Medulla oblongata (tissue), 1 donor: ENCODE results near the gene ANKRD30BL.
"Not testable (repeated sequence)": the region's sequence is repeated elsewhere in the genome, so short reads cannot be mapped to it uniquely, and the experiment has no call there.

Experiments used
- DNase-seq: peaks from one replicate; pipeline ENCODE4 v3.0.0-alpha.2; 2015; ENCODE audit errors: extremely low spot score

Gene ANKRD30BL

GRCh38 chr2:132161161-132162124 is at the start of gene ANKRD30BL:
ANKRD30BL (minus strand) TSS chr2:132161952; CDS start chr2:132161705, 247 bp downstream.
- DNase-seq, result not testable (repeated sequence)

GRCh38 chr2:132202866-132203265 is 41.1 kb upstream of the ANKRD30BL start:
- not testable (repeated sequence) for DNase-seq

- DNase-seq, result not testable (repeated sequence)
Measured at GRCh38 chr2:132192854-132193253, 31.1 kb upstream of the ANKRD30BL start.

- not testable (repeated sequence) for DNase-seq
Measured at GRCh38 chr2:132167100-132167499, 5.3 kb upstream of the ANKRD30BL start.

- DNase-seq, result not testable (repeated sequence)
Measured at GRCh38 chr2:132162125-132162660, 441 bp upstream of the ANKRD30BL start.

GRCh38 chr2:132146774-132147173 is 15.0 kb downstream of the ANKRD30BL start:
- peak; percentile 74 for DNase-seq
